B cell (primary cell): ENCODE data around the gene ALKBH3. TPM values are rescaled to one million over a fixed set of nuclear protein-coding genes. Genes with fewer than 3 reads are reported as not detected.

Experiments
- ATAC-seq: fragments of 200-7000 bp; cut with Tn5 transposase; one replicate; pipeline ENCODE4 v1.10.0; 2021; ENCODE audit warnings: low read depth, mild to moderate bottlenecking, moderate number of reproducible peaks, moderate library complexity
- CTCF ChIA-PET: fragments of 350-600 bp; sonication (Branson Sonifier 250); formaldehyde crosslinking; loops from one replicate; lab custom pipeline; 2021; ENCODE audit warnings: antibody characterized with exemption, inconsistent platforms; lab: Charles Lee
- POLR2A ChIA-PET: fragments of 350-600 bp; sonication (Branson Sonifier 250); formaldehyde crosslinking; loops from one replicate; lab custom pipeline; 2021; ENCODE audit warnings: antibody characterized with exemption; lab: Charles Lee
- DNase-seq: peaks from one replicate; pipeline ENCODE4 v3.0.0; 2013
- H2AFZ ChIP-seq: 2 replicates; pipeline ENCODE4 v1.6.1; 2012; ENCODE audit warnings: mild to moderate bottlenecking, low read depth, low read length; ENCODE audit not compliant: insufficient read depth, poor library complexity, severe bottlenecking
- H3K27ac ChIP-seq, 2 donors: 1 replicate in 1 of 2; 2 replicates in 1 of 2; pipeline ENCODE4 v1.5.1; 2012 to 2013; ENCODE audit warnings: low read length in 2 of 2, mild to moderate bottlenecking in 2 of 2, moderate library complexity in 1 of 2
- H3K27me3 ChIP-seq, 4 experiments: fragments of 200-600 bp in 1 of 4; sonication (generic) in 1 of 4; replicated peaks in 1 of 4; 1 replicate in 2 of 4; 2 replicates in 2 of 4; pipeline versions ENCODE4 v1.6.1 to v1.7.0; 2013 to 2016; ENCODE audit warnings: low read length in 3 of 4, mild to moderate bottlenecking in 2 of 4, mixed read lengths in 1 of 4, moderate library complexity in 1 of 4; ENCODE audit not compliant: insufficient read depth in 4 of 4, control insufficient read depth in 3 of 4; ENCODE audit errors: control extremely low read depth in 1 of 4
- H3K36me3 ChIP-seq, 2 experiments: replicated peaks in 1 of 2; 1 replicate in 1 of 2; 2 replicates in 1 of 2; pipeline versions ENCODE4 v1.6.1 to v1.7.1; 2013; ENCODE audit warnings: low read length in 1 of 2; ENCODE audit not compliant: insufficient read depth in 2 of 2, control insufficient read depth in 1 of 2; ENCODE audit errors: control extremely low read depth in 1 of 2, extremely low read depth in 1 of 2
- H3K4me1 ChIP-seq, 2 donors: fragments of 200-600 bp in 1 of 2; sonication (generic) in 1 of 2; 1 replicate in 1 of 2; 2 replicates in 1 of 2; pipeline versions ENCODE4 v1.5.1 to v1.6.1; 2013 to 2017; ENCODE audit warnings: low read length in 2 of 2; ENCODE audit not compliant: control insufficient read depth in 2 of 2, insufficient read depth in 2 of 2
- H3K4me2 ChIP-seq: replicated peaks from 2 replicates; pipeline ENCODE3; 2012; ENCODE audit warnings: mild to moderate bottlenecking, low read depth, low read length; ENCODE audit not compliant: poor library complexity, severe bottlenecking
- H3K4me3 ChIP-seq, 5 experiments: fragments of 200-600 bp in 1 of 5; sonication (generic) in 1 of 5; 1 replicate in 3 of 5; 2 replicates in 2 of 5; pipeline versions ENCODE4 v1.5.1 to v1.7.0; 2011 to 2016; ENCODE audit warnings: low read length in 4 of 5, mild to moderate bottlenecking in 4 of 5, low read depth in 2 of 5, control low read depth in 1 of 5, moderate library complexity in 1 of 5; ENCODE audit not compliant: insufficient read depth in 1 of 5; ENCODE audit errors: control extremely low read depth in 1 of 5, extremely low read depth in 1 of 5
- H3K79me2 ChIP-seq: fragments of 200-600 bp; sonication (generic); one replicate; pipeline ENCODE4 v1.6.0; 2016; ENCODE audit warnings: low read length; ENCODE audit not compliant: control insufficient read depth, insufficient read depth
- H3K9ac ChIP-seq: fragments of 200-600 bp; sonication (generic); 2 replicates; pipeline ENCODE4 v1.6.1; 2017; ENCODE audit warnings: mild to moderate bottlenecking, low read length, moderate library complexity
- H3K9me3 ChIP-seq, 3 donors: one replicate each; pipeline versions ENCODE4 v1.6.1 to v1.7.1; 2013; ENCODE audit warnings: low read length in 2 of 3; ENCODE audit not compliant: control insufficient read depth in 2 of 3, insufficient read depth in 1 of 3; ENCODE audit errors: control extremely low read depth in 1 of 3
- H4K20me1 ChIP-seq: 2 replicates; pipeline ENCODE4 v1.6.0; 2012; ENCODE audit warnings: mild to moderate bottlenecking, low read length; ENCODE audit not compliant: insufficient read depth, control insufficient read depth, poor library complexity, severe bottlenecking
- H3K27ac Mint-ChIP-seq: one replicate; pipeline ENCODE4 v1.8.0; 2021; ENCODE audit warnings: mixed read lengths
- H3K27me3 Mint-ChIP-seq: one replicate; pipeline ENCODE4 v1.8.0; 2021; ENCODE audit warnings: mixed read lengths
- H3K4me1 Mint-ChIP-seq: one replicate; pipeline ENCODE4 v1.8.0; 2021; ENCODE audit warnings: mixed read lengths
- H3K4me3 Mint-ChIP-seq: one replicate; pipeline ENCODE4 v1.8.0; 2021; ENCODE audit warnings: mixed read lengths
- H3K9me3 Mint-ChIP-seq: one replicate; pipeline ENCODE4 v1.8.0; 2022; ENCODE audit warnings: mixed read lengths; ENCODE audit not compliant: insufficient read depth
- EZH2 ChIP-seq: IDR thresholded peaks from 2 replicates; pipeline ENCODE4 v1.6.1; 2012; ENCODE audit warnings: borderline replicate concordance, low read depth, mild to moderate bottlenecking, moderate library complexity, low read length; ENCODE audit not compliant: insufficient read depth, poor library complexity, severe bottlenecking
- WGBS: methylation state at CpG from one replicate; pipeline ENCODE4 v1.1.5; 2013; ENCODE audit warnings: missing lambda C conversion rate; ENCODE audit not compliant: insufficient coverage; 5-methylcytosine and 5-hydroxymethylcytosine counted together
- intact Hi-C: fragments of 100-400 bp; cut with micrococcal nuclease; formaldehyde crosslinking; loops from one replicate; pipeline ENCODE4 v1.10.0; 2022
- polyA plus RNA-seq: library from polyadenylated mRNA; depleted of rRNA; stranded (reverse); fragments of >200 nt; gene quantifications from 2 replicates; pipeline ENCODE4 v1.2.3, GENCODE V29; 2012
- total RNA-seq, 2 donors: library from RNA; stranded (reverse); fragments of 120-200 nt in 1 of 2; gene quantifications; 1 replicate in 1 of 2; 2 replicates in 1 of 2; pipeline versions ENCODE4 v1.2.3 to v1.2.4, GENCODE V29; 2013 to 2022
- TF ChIP-seq, protein P1 (sequence below): fragments of 200-600 bp; IDR thresholded peaks from one replicate; pipeline ENCODE4 v1.8.0; 2022; ENCODE audit warnings: antibody characterized with exemption, mild to moderate bottlenecking

The ALKBH3 gene
- total and polyA plus RNA-seq, 2 donors (not counting 1 experiment from before 2014, with no cell fraction given) = 22.3 to 26.7 TPM

- H3K4me1 ChIP-seq = no peaks in the 10 kb centered on the region
- Mint-ChIP-seq H3K4me1 (no peaks in the 10 kb centered on the region), H3K4me3 (no peak overlapping the region), H3K27me3 (no peaks in the 10 kb centered on the region), H3K9me3 (no peaks in the 10 kb centered on the region), H3K27ac (no peak overlapping the region)
- peaks cover 0 to 4% of the 10 kb centered on the region in 2 experiments for H3K36me3 ChIP-seq
- H3K4me2 ChIP-seq = no peak overlapping the region
- WGBS = no CpG with 5 or more reads among the region's 2 CpGs
- H3K4me3 ChIP-seq = no peak overlapping the region
- no peaks in the 10 kb centered on the region for H3K79me2 ChIP-seq
- no peak for ATAC-seq
- no peak for DNase-seq
- intact Hi-C loops = no loop called here
- H3K9ac ChIP-seq = no peak overlapping the region
- TF ChIP-seq, protein P1, sequence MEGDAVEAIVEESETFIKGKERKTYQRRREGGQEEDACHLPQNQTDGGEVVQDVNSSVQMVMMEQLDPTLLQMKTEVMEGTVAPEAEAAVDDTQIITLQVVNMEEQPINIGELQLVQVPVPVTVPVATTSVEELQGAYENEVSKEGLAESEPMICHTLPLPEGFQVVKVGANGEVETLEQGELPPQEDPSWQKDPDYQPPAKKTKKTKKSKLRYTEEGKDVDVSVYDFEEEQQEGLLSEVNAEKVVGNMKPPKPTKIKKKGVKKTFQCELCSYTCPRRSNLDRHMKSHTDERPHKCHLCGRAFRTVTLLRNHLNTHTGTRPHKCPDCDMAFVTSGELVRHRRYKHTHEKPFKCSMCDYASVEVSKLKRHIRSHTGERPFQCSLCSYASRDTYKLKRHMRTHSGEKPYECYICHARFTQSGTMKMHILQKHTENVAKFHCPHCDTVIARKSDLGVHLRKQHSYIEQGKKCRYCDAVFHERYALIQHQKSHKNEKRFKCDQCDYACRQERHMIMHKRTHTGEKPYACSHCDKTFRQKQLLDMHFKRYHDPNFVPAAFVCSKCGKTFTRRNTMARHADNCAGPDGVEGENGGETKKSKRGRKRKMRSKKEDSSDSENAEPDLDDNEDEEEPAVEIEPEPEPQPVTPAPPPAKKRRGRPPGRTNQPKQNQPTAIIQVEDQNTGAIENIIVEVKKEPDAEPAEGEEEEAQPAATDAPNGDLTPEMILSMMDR = no peak
- TF ChIP-seq EZH2 = no peak
- CTCF ChIA-PET = no interaction called here
- H2AFZ ChIP-seq = no peak overlapping the region
- no peaks in the 10 kb centered on the region for H3K27me3 ChIP-seq
- no peaks in the 10 kb centered on the region for H4K20me1 ChIP-seq
- no peaks in the 10 kb centered on the region for H3K9me3 ChIP-seq
- POLR2A ChIA-PET = no interaction called here
- H3K27ac ChIP-seq = no peak overlapping the region
These were observed 46.4 kb downstream of the ALKBH3 start for GRCh38 chr11:43927070-43927469.

GRCh38 chr11:43927925-43928707 lies 47.5 kb downstream of the ALKBH3 start:
- no peak overlapping the region for H3K4me2 ChIP-seq
- no peak overlapping the region for H2AFZ ChIP-seq
- no peaks in the 10 kb centered on the region for H3K27me3 ChIP-seq
- H3K36me3 ChIP-seq = no peaks in the 10 kb centered on the region
- Mint-ChIP-seq H3K27ac (no peak overlapping the region), H3K27me3 (no peaks in the 10 kb centered on the region), H3K4me3 (no peak overlapping the region), H3K9me3 (no peaks in the 10 kb centered on the region), H3K4me1 (no peaks in the 10 kb centered on the region)
- no peak overlapping the region for H3K27ac ChIP-seq
- H3K79me2 ChIP-seq = no peaks in the 10 kb centered on the region
- no peaks in the 10 kb centered on the region for H4K20me1 ChIP-seq
- H3K9me3 ChIP-seq = no peaks in the 10 kb centered on the region
- ATAC-seq = no peak
- WGBS = 94% methylated on average over 13 of the region's 13 CpGs
- DNase-seq = no peak
- no peak overlapping the region for H3K9ac ChIP-seq
- TF ChIP-seq EZH2 = no peak
- no peaks in the 10 kb centered on the region for H3K4me1 ChIP-seq
- POLR2A ChIA-PET = no interaction called here
- intact Hi-C loops = no loop called here
- no peak overlapping the region for H3K4me3 ChIP-seq
- CTCF ChIA-PET = no interaction called here
